AG10803 (cell line): Measurements from ENCODE around the gene MAT2A.

ENCODE experiments used
- DNase-seq: peaks from one replicate; pipeline ENCODE4 v3.0.0; 2010; ENCODE audit warnings: low read depth
- H3K4me3 ChIP-seq: 2 replicates; pipeline ENCODE4 v1.5.1; 2011; ENCODE audit warnings: mild to moderate bottlenecking, low read length, control low read depth
- TF ChIP-seq, protein P1 (sequence below): conservative IDR thresholded peaks from 2 replicates; pipeline ENCODE4 v1.5.1; 2011; ENCODE audit warnings: mild to moderate bottlenecking, low read length, control low read depth, inconsistent platforms

Gene MAT2A

GRCh38 chr2:85514323-85514722 is 24.6 kb upstream of the MAT2A start:
- no peak for DNase-seq
- no peak overlapping the region for H3K4me3 ChIP-seq
- TF ChIP-seq, protein P1, sequence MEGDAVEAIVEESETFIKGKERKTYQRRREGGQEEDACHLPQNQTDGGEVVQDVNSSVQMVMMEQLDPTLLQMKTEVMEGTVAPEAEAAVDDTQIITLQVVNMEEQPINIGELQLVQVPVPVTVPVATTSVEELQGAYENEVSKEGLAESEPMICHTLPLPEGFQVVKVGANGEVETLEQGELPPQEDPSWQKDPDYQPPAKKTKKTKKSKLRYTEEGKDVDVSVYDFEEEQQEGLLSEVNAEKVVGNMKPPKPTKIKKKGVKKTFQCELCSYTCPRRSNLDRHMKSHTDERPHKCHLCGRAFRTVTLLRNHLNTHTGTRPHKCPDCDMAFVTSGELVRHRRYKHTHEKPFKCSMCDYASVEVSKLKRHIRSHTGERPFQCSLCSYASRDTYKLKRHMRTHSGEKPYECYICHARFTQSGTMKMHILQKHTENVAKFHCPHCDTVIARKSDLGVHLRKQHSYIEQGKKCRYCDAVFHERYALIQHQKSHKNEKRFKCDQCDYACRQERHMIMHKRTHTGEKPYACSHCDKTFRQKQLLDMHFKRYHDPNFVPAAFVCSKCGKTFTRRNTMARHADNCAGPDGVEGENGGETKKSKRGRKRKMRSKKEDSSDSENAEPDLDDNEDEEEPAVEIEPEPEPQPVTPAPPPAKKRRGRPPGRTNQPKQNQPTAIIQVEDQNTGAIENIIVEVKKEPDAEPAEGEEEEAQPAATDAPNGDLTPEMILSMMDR: no peak

DNA sequence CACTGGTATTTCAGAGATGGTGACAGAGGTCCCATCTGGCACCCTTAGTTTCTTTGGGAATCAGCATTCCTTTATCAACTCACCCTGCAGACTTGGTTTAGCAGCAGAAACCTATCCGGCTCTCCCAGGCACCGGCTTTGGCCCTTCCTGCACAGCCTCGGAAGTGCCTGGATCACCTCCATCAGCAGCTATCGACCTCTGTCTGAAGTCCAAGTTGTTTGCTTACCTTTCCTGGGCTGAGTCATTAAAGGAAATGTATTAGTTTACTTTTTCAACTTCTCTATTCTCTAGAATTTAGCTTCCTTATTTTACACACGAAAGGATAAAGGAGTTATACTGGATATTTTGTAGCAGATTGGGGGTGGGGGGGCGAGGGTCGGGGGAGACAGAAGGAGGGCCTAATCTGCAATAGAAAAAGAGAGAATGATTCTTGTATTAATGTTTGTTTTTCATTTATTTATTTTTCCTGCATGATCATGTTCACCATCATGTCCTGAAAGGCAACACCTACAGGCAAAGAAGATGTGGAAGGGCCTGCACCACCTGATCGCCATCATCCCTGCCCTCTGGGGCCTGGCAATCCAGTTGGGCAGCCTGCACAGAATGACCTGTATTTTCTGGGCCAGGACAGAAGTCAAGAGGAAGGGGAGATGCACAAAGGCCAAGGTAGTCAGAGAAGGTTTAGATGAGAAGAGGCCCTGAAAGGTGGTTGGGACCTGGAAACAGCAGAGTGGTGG is 22.1 kb upstream of the MAT2A start:
- H3K4me3 ChIP-seq: no peak overlapping the region
- DNase-seq: no peak
- TF ChIP-seq, protein P1: no peak

GRCh38 chr2:85522090-85522647 is 16.8 kb upstream of the MAT2A start:
- no peak for DNase-seq
- H3K4me3 ChIP-seq: no peak overlapping the region
- TF ChIP-seq, protein P1: no peak

GRCh38 chr2:85523062-85523902 is 15.7 kb upstream of the MAT2A start:
- no peak overlapping the region for H3K4me3 ChIP-seq
- no peak for DNase-seq
- TF ChIP-seq, protein P1: no peak

GRCh38 chr2:85523903-85524335 is 15.0 kb upstream of the MAT2A start:
- no peak for DNase-seq
- TF ChIP-seq, protein P1: no peak
- H3K4me3 ChIP-seq: no peak overlapping the region

DNA sequence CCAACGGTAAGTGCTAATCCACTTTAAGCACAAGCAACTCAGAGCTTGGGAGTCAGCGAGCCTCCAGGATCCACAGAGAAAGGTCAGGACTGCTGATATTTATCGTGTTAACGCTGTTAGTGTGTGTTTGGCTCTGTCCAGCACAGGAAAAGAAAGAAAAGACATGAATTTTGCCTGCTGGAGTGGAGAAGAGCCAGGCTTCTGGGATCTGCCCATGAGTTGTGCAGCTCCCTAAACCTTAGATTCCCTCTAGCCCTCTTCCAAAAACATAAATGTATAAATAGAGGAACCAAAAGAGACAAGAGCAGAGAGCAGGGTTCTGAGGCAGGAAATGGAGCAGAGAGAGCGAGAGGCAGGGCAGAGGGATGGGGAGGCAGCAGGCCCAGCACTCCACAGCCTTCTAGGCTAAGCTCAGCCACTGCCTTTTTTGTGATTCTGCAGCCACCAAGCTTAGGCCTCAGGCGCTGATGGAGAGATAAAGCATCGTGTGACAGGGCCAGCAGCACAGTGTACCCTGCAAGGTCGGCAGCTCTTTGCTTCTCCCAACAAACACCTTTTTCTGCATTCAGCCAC is 14.5 kb upstream of the MAT2A start:
- TF ChIP-seq, protein P1: no peak
- no peak for DNase-seq
- H3K4me3 ChIP-seq: no peak overlapping the region
